Stimulated activated CD8-positive, alpha-beta memory T cell treated with anti-CD3 and anti-CD28 coated beads, Interleukin-12 subunit alpha, Interleukin-12 subunit beta, amount 100 ng/mL, for 24 hours (primary cell): Measurements from ENCODE around the gene AGK.

Experiments used
- DNase-seq: peaks from one replicate; pipeline ENCODE4 v3.0.0-alpha.2; 2020; ENCODE audit errors: extremely low read depth

AGK gene

GRCh38 chr7:141704741-141705140 lies 153.5 kb downstream of the AGK start:
- DNase-seq: no peak
